Tibial artery (tissue), 4 donors: ENCODE measurements around the gene RPRD1A.

Source experiments
- DNase-seq, 2 donors: peaks; one replicate each; pipeline ENCODE4 v3.0.0-alpha.2; 2019
- H3K27ac ChIP-seq, 2 donors: fragments of 200-600 bp; sonication (generic) in 1 of 2; 1 replicate in 1 of 2; 2 replicates in 1 of 2; pipeline ENCODE4 v1.5.1; 2018 to 2019; ENCODE audit warnings: mild to moderate bottlenecking in 1 of 2
- H3K27me3 ChIP-seq, 2 donors: fragments of 200-600 bp; sonication (generic) in 1 of 2; one replicate each; pipeline versions ENCODE4 v1.5.1 to v1.6.0; 2016 to 2019
- H3K36me3 ChIP-seq, 3 donors: fragments of 200-600 bp; sonication (generic) in 2 of 3; one replicate each; pipeline ENCODE4 v1.5.1; 2016 to 2019; ENCODE audit warnings: mild to moderate bottlenecking in 2 of 3
- H3K4me1 ChIP-seq, 4 donors: fragments of 200-600 bp; sonication (generic) in 2 of 4; 1 replicate in 3 of 4; 2 replicates in 1 of 4; pipeline ENCODE4 v1.5.1; 2016 to 2019
- H3K4me3 ChIP-seq, 2 donors: fragments of 200-600 bp; sonication (generic) in 1 of 2; 1 replicate in 1 of 2; 2 replicates in 1 of 2; pipeline ENCODE4 v1.5.1; 2018 to 2019; ENCODE audit warnings: mild to moderate bottlenecking in 2 of 2
- H3K9me3 ChIP-seq, 3 donors: fragments of 200-600 bp; sonication (generic) in 1 of 3; one replicate each; pipeline ENCODE4 v1.5.1; 2016 to 2019
- CTCF ChIP-seq, 2 experiments: fragments of 200-600 bp in 1 of 2; fragments of 450-650 bp in 1 of 2; IDR thresholded peaks; one replicate each; pipeline ENCODE4 v1.5.1; 2017 to 2019; ENCODE audit warnings: antibody characterized with exemption in 2 of 2, mild to moderate bottlenecking in 1 of 2, moderate library complexity in 1 of 2
- intact Hi-C: fragments of 100-400 bp; cut with DNase I; formaldehyde crosslinking; loops from one replicate; pipeline ENCODE4 v1.15.0; 2023; ENCODE audit warnings: low total_unique reads

The RPRD1A gene

GRCh38 chr18:36012891-36013290 is 54.5 kb downstream of the RPRD1A start:
- no peak for DNase-seq
- H3K27ac ChIP-seq, result no peak overlapping the region
- intact Hi-C loops, result no loop called here
- TF ChIP-seq CTCF (IDR thresholded peaks at IDR 0.05), result no peak
- H3K4me3 ChIP-seq, result no peak overlapping the region
- H3K9me3 ChIP-seq, result no peaks in the 10 kb centered on the region
- no peaks in the 10 kb centered on the region for H3K4me1 ChIP-seq
- no peaks in the 10 kb centered on the region for H3K27me3 ChIP-seq
- H3K36me3 ChIP-seq, result no peaks in the 10 kb centered on the region

GRCh38 chr18:36009214-36009613 is 58.1 kb downstream of the RPRD1A start:
- Histone ChIP-seq H3K4me3 (no peak overlapping the region), H3K27ac (no peak overlapping the region), H3K9me3 (no peaks in the 10 kb centered on the region), H3K27me3 (no peaks in the 10 kb centered on the region), H3K36me3 (no peaks in the 10 kb centered on the region), H3K4me1 (no peaks in the 10 kb centered on the region)
- TF ChIP-seq CTCF (IDR thresholded peaks at IDR 0.05), result no peak
- intact Hi-C loops, result no loop called here
- DNase-seq, result no peak

- H3K4me3 ChIP-seq, result no peak overlapping the region
- no peak for TF ChIP-seq CTCF (IDR thresholded peaks at IDR 0.05)
- no peaks in the 10 kb centered on the region for H3K9me3 ChIP-seq
- H3K36me3 ChIP-seq, result no peaks in the 10 kb centered on the region
- intact Hi-C loops, result no loop called here
- H3K27ac ChIP-seq, result no peak overlapping the region
- H3K27me3 ChIP-seq, result no peaks in the 10 kb centered on the region
- H3K4me1 ChIP-seq, result peaks cover 0 to 3% (median 0%) of the 10 kb centered on the region in 4 donors
- DNase-seq, result no peak
Observed at GRCh38 chr18:36006997-36007396, 60.4 kb downstream of the RPRD1A start.

- Histone ChIP-seq H3K27ac (no peak overlapping the region), H3K4me3 (no peak overlapping the region), H3K27me3 (no peaks in the 10 kb centered on the region), H3K9me3 (no peaks in the 10 kb centered on the region), H3K36me3 (no peaks in the 10 kb centered on the region), H3K4me1 (peaks cover 0 to 11% (median 0%) of the 10 kb centered on the region in 4 donors)
- intact Hi-C loops, result no loop called here
- no peak for TF ChIP-seq CTCF (IDR thresholded peaks at IDR 0.05)
- DNase-seq, result no peak
Observed at GRCh38 chr18:35999925-36000324, 67.4 kb downstream of the RPRD1A start.

- Histone ChIP-seq H3K4me3 (no peak overlapping the region), H3K36me3 (no peaks in the 10 kb centered on the region), H3K9me3 (no peaks in the 10 kb centered on the region), H3K27ac (no peak overlapping the region), H3K27me3 (no peaks in the 10 kb centered on the region), H3K4me1 (peaks cover 0 to 11% (median 0%) of the 10 kb centered on the region in 4 donors)
- DNase-seq, result no peak
- intact Hi-C loops, result no loop called here
- no peak for TF ChIP-seq CTCF (IDR thresholded peaks at IDR 0.05)
Observed at GRCh38 chr18:35998967-35999366, 68.4 kb downstream of the RPRD1A start.

- intact Hi-C loops, result no loop called here
- Histone ChIP-seq H3K9me3 (no peaks in the 10 kb centered on the region), H3K36me3 (peaks cover 12 to 30% (median 25%) of the 10 kb centered on the region in 3 donors), H3K4me3 (no peak overlapping the region), H3K27ac (no peak overlapping the region), H3K4me1 (no peaks in the 10 kb centered on the region), H3K27me3 (no peaks in the 10 kb centered on the region)
- no peak for TF ChIP-seq CTCF (IDR thresholded peaks at IDR 0.05)
- no peak for DNase-seq
Observed at GRCh38 chr18:35993013-35993412, 74.3 kb downstream of the RPRD1A start.
